ENCODE measurements around the gene PTPRR.

PTPRR gene

DNA sequence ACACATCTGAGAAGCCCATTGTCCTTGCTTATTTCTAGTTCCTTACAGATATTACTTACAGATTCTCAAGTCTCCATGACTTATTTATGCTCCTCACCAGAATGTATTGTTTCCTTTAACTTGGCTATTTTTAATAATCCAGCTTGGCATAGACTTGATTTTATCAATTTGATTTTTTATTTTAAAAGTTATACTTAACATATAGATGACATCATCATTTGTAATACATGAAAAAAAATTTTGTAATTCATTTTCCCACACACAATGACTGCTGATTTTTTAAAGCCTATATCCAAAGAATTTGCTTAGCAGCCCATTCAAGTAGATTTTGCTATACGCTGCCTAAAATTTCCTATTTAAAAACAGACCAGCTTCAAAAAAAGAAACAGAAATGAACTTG, 39.8 kb downstream of the PTPRR start:
- Histone ChIP-seq H3K27ac (ENCODE audit: low read depth, low read length) (no peak overlapping the region), H3K27me3 (ENCODE audit: control insufficient read depth in 1 of 2, insufficient read depth in 2 of 2, low read length in 2 of 2) (no peaks in the 10 kb centered on the region), H3K4me3 (ENCODE audit: low read depth in 1 of 2, low read length in 2 of 2) (no peak overlapping the region), H3K9ac (ENCODE audit: low read depth in 1 of 2, low read length in 2 of 2) (no peak overlapping the region), H3K36me3 (ENCODE audit: control insufficient read depth in 1 of 2, insufficient read depth in 2 of 2, low read length in 2 of 2) (no peaks in the 10 kb centered on the region), H3K4me1 (ENCODE audit: control insufficient read depth in 1 of 2, insufficient read depth in 2 of 2, low read length in 2 of 2) (no peaks in the 10 kb centered on the region), H3K9me3 (ENCODE audit: control insufficient read depth in 1 of 2, low read length in 2 of 2) (no peaks in the 10 kb centered on the region)

DNA sequence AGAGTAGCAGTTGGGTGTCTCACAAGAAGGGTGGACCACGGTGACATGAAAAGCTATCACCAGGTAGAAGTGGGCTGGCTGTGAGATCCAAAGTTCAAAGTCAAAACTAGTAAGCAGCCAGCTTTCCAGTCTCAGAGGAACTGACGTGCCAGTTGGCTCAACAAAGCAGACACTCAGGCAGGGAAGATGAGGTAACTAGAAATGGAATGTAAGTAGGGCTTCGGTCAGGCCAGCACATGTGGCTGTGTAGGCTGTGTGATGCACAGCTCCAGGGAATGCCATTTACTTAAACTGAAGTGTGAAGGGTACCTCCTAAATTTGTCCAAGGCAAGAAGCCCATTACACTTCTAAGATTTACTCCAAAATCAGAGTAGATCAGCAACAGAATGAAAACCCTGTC, 43.6 kb downstream of the PTPRR start:
- H3K27ac ChIP-seq (ENCODE audit: low read depth, low read length): no peak overlapping the region

DNA sequence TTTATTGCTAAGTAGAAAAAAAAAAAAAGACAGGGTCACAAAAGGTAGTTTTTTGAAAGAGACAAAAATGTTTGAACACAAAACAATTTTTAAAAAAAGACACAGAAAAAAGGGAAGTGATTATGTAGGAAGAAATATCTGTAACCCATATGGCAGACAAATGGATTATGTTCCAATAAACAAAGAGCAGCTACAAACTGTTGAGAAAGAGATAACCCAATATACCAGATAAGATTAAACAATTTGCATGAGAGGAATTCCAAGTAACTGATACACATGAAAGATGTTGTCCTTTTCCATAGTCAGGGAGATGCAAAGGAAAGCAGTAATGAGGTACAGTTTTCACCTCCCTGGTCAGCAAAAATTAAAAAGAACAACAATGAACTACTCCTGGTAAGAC, 44.9 kb downstream of the PTPRR start:
- Histone ChIP-seq H3K9me3 (ENCODE audit: control insufficient read depth in 1 of 2, low read length in 2 of 2) (no peaks in the 10 kb centered on the region), H3K9ac (ENCODE audit: low read depth in 1 of 2, low read length in 2 of 2) (no peak overlapping the region), H3K4me3 (ENCODE audit: low read depth in 1 of 2, low read length in 2 of 2) (no peak overlapping the region), H3K27me3 (ENCODE audit: control insufficient read depth in 1 of 2, insufficient read depth in 2 of 2, low read length in 2 of 2) (no peaks in the 10 kb centered on the region), H3K36me3 (ENCODE audit: control insufficient read depth in 1 of 2, insufficient read depth in 2 of 2, low read length in 2 of 2) (no peaks in the 10 kb centered on the region), H3K27ac (ENCODE audit: low read depth, low read length) (no peak overlapping the region), H3K4me1 (ENCODE audit: control insufficient read depth in 1 of 2, insufficient read depth in 2 of 2, low read length in 2 of 2) (no peaks in the 10 kb centered on the region)

More for the DNA sequence above, 43.6 kb downstream of the PTPRR start:
- H3K9me3 ChIP-seq (ENCODE audit: control insufficient read depth in 1 of 2, low read length in 2 of 2): no peaks in the 10 kb centered on the region
- no peaks in the 10 kb centered on the region for H3K4me1 ChIP-seq (ENCODE audit: control insufficient read depth in 1 of 2, insufficient read depth in 2 of 2, low read length in 2 of 2)
- H3K36me3 ChIP-seq (ENCODE audit: control insufficient read depth in 1 of 2, insufficient read depth in 2 of 2, low read length in 2 of 2): no peaks in the 10 kb centered on the region
- no peak overlapping the region for H3K9ac ChIP-seq (ENCODE audit: low read depth in 1 of 2, low read length in 2 of 2)
- no peak overlapping the region for H3K4me3 ChIP-seq (ENCODE audit: low read depth in 1 of 2, low read length in 2 of 2)
- H3K27me3 ChIP-seq (ENCODE audit: control insufficient read depth in 1 of 2, insufficient read depth in 2 of 2, low read length in 2 of 2): no peaks in the 10 kb centered on the region

DNA sequence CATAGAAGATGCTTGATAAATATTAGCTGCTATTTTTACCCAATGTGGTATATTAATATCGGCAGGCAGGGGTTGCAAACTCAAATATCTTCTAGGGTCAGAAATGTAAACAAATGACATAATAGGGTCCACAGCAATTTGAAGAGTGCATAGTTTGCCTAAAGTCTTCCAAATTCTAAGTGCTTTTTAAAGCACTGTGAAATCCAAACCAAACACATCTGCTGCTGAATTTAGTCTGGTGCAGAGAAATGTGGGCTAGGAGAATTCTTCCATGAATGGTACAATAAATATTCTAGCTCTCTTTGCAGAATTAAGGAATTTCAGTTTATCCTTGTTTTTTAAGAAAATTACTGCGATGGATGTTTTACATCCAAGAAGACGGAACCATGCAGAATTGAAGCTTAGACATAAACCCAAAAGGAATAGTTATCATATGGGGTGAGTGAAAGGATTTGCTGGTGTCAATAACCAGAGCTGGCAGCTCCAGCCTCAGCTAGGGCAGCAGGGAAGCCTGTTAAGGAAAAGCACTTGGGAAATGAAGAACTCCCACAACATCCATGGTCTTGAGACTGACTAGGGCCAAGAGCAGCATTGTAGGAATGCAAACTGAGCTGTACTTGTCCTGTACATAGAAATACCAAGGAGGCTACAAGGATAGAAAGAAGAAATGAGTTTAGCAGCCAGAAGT, 65.5 kb downstream of the PTPRR start:
- Histone ChIP-seq H3K4me3 (ENCODE audit: low read depth in 1 of 2, low read length in 2 of 2) (no peak overlapping the region), H3K9me3 (ENCODE audit: control insufficient read depth in 1 of 2, low read length in 2 of 2) (no peaks in the 10 kb centered on the region), H3K9ac (ENCODE audit: low read depth in 1 of 2, low read length in 2 of 2) (no peak overlapping the region), H3K4me1 (ENCODE audit: control insufficient read depth in 1 of 2, insufficient read depth in 2 of 2, low read length in 2 of 2) (no peaks in the 10 kb centered on the region), H3K27ac (ENCODE audit: low read depth, low read length) (no peak overlapping the region), H3K27me3 (ENCODE audit: control insufficient read depth in 1 of 2, insufficient read depth in 2 of 2, low read length in 2 of 2) (no peaks in the 10 kb centered on the region), H3K36me3 (ENCODE audit: control insufficient read depth in 1 of 2, insufficient read depth in 2 of 2, low read length in 2 of 2) (no peaks in the 10 kb centered on the region)

DNA sequence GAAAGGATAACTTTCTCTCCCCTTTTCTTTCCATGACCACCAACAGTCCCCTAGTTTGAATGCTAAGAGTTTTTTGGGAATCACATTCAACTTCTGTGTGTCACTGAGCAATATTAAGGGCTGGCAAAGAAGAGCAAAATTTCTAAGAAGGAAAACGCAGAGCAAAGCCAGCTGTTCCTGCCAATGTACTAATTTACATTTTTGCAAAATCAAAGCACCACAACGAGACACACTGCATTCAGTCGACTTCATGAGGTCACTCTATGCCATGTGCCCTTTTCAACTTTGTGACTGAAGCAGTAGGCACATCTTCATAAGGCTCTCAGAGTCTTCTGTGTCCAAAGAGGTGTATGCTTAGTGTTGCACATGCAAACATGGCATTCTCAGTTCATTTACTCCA, 66.4 kb downstream of the PTPRR start:
- H3K9me3 ChIP-seq (ENCODE audit: control insufficient read depth in 1 of 2, low read length in 2 of 2): no peaks in the 10 kb centered on the region
- H3K36me3 ChIP-seq (ENCODE audit: control insufficient read depth in 1 of 2, insufficient read depth in 2 of 2, low read length in 2 of 2): no peaks in the 10 kb centered on the region
- peaks cover 0 to 3% of the 10 kb centered on the region in 2 donors for H3K4me1 ChIP-seq (ENCODE audit: control insufficient read depth in 1 of 2, insufficient read depth in 2 of 2, low read length in 2 of 2)
- H3K4me3 ChIP-seq (ENCODE audit: low read depth in 1 of 2, low read length in 2 of 2): no peak overlapping the region
- no peak overlapping the region for H3K9ac ChIP-seq (ENCODE audit: low read depth in 1 of 2, low read length in 2 of 2)
- no peak overlapping the region for H3K27ac ChIP-seq (ENCODE audit: low read depth, low read length)
- H3K27me3 ChIP-seq (ENCODE audit: control insufficient read depth in 1 of 2, insufficient read depth in 2 of 2, low read length in 2 of 2): no peaks in the 10 kb centered on the region

DNA sequence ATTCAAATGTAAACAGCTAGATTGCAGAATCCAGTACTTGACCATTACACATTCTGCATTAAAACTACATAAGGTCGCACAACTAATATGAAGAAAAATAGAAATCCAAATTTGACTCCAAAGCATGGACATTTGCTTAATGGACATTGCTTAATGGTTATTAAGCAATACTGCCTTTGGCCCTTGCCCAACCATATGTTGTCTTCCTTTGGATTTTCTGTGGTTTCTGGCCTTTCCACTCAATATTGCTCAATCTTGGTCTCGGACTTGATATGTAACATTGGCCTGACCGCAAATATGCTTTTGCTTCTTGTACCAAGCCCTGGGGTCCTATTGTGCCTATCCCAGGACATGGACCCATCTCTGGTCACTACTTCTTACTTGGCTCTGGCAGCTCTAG, 67.2 kb downstream of the PTPRR start:
- no peaks in the 10 kb centered on the region for H3K27me3 ChIP-seq (ENCODE audit: control insufficient read depth in 1 of 2, insufficient read depth in 2 of 2, low read length in 2 of 2)
- H3K9ac ChIP-seq (ENCODE audit: low read depth in 1 of 2, low read length in 2 of 2): no peak overlapping the region
- H3K36me3 ChIP-seq (ENCODE audit: control insufficient read depth in 1 of 2, insufficient read depth in 2 of 2, low read length in 2 of 2): no peaks in the 10 kb centered on the region
- H3K27ac ChIP-seq (ENCODE audit: low read depth, low read length): no peak overlapping the region
- peaks cover 0 to 4% of the 10 kb centered on the region in 2 donors for H3K4me1 ChIP-seq (ENCODE audit: control insufficient read depth in 1 of 2, insufficient read depth in 2 of 2, low read length in 2 of 2)
- no peak overlapping the region for H3K4me3 ChIP-seq (ENCODE audit: low read depth in 1 of 2, low read length in 2 of 2)
- H3K9me3 ChIP-seq (ENCODE audit: control insufficient read depth in 1 of 2, low read length in 2 of 2): no peaks in the 10 kb centered on the region

DNA sequence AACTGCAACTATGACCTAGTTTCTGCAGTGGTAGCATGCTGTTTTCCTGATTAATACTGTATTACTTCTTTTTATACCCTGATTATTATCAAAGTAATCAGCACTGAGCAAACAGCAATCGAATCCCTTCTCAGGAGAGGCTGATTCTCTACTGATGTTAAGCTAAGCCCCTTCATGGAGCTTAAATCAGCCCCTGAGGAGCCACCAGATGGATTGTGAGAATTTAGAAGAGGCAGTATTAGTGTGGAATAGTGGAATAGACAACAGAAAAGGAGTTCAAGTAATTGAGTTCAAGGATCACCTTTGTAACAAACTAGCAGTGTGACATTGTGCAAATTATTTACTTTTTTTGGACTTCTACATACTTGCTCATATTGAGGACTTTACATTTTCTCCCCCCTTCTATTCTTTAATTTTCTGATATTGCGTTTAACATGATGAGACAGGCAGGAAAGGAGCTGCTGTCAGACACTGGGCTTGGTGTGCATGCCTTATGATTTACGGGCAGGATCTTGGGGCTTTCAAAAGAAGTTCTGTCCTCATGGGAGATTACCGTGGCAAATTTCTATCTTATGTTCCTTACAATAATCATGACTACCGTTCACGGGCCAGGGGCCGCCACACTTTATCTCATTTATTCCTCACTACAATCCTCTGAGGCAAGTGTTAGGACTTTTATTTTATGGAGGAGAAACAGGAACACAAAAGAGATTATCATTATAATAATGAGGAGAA, 68.0 kb downstream of the PTPRR start:
- H3K9ac ChIP-seq (ENCODE audit: low read depth in 1 of 2, low read length in 2 of 2): no peak overlapping the region
- no peaks in the 10 kb centered on the region for H3K36me3 ChIP-seq (ENCODE audit: control insufficient read depth in 1 of 2, insufficient read depth in 2 of 2, low read length in 2 of 2)
- peaks cover 0 to 4% of the 10 kb centered on the region in 2 donors for H3K4me1 ChIP-seq (ENCODE audit: control insufficient read depth in 1 of 2, insufficient read depth in 2 of 2, low read length in 2 of 2)
- H3K27me3 ChIP-seq (ENCODE audit: control insufficient read depth in 1 of 2, insufficient read depth in 2 of 2, low read length in 2 of 2): no peaks in the 10 kb centered on the region
- no peak overlapping the region for H3K27ac ChIP-seq (ENCODE audit: low read depth, low read length)
- no peaks in the 10 kb centered on the region for H3K9me3 ChIP-seq (ENCODE audit: control insufficient read depth in 1 of 2, low read length in 2 of 2)
- H3K4me3 ChIP-seq (ENCODE audit: low read depth in 1 of 2, low read length in 2 of 2): no peak overlapping the region

DNA sequence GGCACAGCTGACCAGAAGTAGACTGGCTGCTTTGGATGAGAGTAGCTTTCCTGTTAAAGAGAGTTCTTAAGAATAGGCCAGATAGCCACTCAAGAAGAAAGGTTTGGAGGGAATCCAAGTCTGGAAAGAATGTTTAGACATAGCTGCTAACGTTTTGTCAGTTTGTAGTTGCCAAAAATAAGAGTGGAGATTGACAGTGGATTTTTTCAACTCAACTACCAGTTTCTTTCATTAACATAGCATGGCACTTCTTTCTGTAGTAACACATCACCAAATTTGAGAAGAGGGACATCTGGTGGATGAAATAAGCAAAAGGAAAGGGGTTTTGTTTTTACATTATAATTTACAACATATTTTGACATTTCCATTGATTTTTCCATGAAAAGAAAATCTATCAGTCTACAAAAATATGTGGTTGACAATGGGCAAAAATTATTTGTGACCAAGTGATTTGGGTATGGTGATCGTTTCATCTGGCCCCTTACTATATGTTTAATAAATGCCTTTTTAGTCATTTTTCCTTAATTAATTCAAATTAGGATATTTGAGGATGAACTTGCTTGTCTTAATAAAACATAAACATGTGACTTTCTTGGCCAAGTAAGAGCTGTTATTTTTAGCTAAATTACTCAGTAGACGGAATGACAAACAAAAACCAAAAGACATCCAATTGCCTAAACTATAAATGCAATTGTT, 71.1 kb downstream of the PTPRR start:
- no peaks in the 10 kb centered on the region for H3K9me3 ChIP-seq (ENCODE audit: control insufficient read depth in 1 of 2, low read length in 2 of 2)
- no peak overlapping the region for H3K9ac ChIP-seq (ENCODE audit: low read depth in 1 of 2, low read length in 2 of 2)
- no peak overlapping the region for H3K27ac ChIP-seq (ENCODE audit: low read depth, low read length)
- H3K27me3 ChIP-seq (ENCODE audit: control insufficient read depth in 1 of 2, insufficient read depth in 2 of 2, low read length in 2 of 2): no peaks in the 10 kb centered on the region
- H3K36me3 ChIP-seq (ENCODE audit: control insufficient read depth in 1 of 2, insufficient read depth in 2 of 2, low read length in 2 of 2): no peaks in the 10 kb centered on the region
- peaks cover 0 to 4% of the 10 kb centered on the region in 2 donors for H3K4me1 ChIP-seq (ENCODE audit: control insufficient read depth in 1 of 2, insufficient read depth in 2 of 2, low read length in 2 of 2)
- H3K4me3 ChIP-seq (ENCODE audit: low read depth in 1 of 2, low read length in 2 of 2): no peak overlapping the region

DNA sequence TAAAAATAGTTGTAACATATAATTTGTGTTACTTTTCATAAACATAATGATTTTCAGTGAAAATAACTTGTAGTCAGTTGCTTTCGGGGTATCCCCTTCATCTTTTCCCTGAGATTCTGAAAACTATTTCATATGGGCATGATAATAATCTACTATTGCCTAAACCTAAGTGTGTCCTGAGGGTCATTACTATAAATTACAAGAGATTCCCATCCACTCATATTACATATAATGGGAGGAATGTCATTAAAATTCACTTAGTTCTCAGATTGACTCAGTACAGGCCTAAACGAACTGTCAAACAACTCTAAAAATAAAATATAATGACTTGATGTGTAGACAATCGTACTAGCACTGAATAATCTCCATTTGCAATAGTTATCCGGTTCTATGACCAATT, 72.7 kb downstream of the PTPRR start:
- H3K4me3 ChIP-seq (ENCODE audit: low read depth in 1 of 2, low read length in 2 of 2): no peak overlapping the region
- H3K9me3 ChIP-seq (ENCODE audit: control insufficient read depth in 1 of 2, low read length in 2 of 2): no peaks in the 10 kb centered on the region
- no peaks in the 10 kb centered on the region for H3K36me3 ChIP-seq (ENCODE audit: control insufficient read depth in 1 of 2, insufficient read depth in 2 of 2, low read length in 2 of 2)
- no peak overlapping the region for H3K9ac ChIP-seq (ENCODE audit: low read depth in 1 of 2, low read length in 2 of 2)
- H3K4me1 ChIP-seq (ENCODE audit: control insufficient read depth in 1 of 2, insufficient read depth in 2 of 2, low read length in 2 of 2): peaks cover 0 to 4% of the 10 kb centered on the region in 2 donors
- no peaks in the 10 kb centered on the region for H3K27me3 ChIP-seq (ENCODE audit: control insufficient read depth in 1 of 2, insufficient read depth in 2 of 2, low read length in 2 of 2)
- no peak overlapping the region for H3K27ac ChIP-seq (ENCODE audit: low read depth, low read length)

DNA sequence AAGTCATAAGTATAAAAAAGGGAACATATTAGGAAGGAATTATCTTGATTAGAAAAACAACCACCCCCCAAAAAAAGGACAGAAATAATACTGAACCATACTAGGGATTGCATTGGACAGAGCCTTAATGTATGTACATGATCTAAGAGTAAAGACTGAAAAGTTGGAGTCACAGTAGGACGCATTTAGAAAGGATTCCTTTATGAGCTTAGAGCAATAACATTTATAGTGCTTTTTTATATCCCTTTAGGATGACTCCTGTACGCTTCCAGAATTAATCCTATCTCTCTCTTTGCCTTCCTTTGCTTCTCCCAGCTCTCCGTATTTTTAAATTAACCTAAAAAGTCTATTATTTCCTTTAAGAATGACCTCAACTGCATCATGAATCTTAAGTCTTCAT, 75.3 kb downstream of the PTPRR start:
- H3K4me1 ChIP-seq (ENCODE audit: control insufficient read depth in 1 of 2, insufficient read depth in 2 of 2, low read length in 2 of 2): peaks cover 0 to 4% of the 10 kb centered on the region in 2 donors

More for the DNA sequence above, 75.3 kb downstream of the PTPRR start:
- Histone ChIP-seq H3K4me3 (ENCODE audit: low read depth in 1 of 2, low read length in 2 of 2) (no peak overlapping the region), H3K9ac (ENCODE audit: low read depth in 1 of 2, low read length in 2 of 2) (no peak overlapping the region), H3K9me3 (ENCODE audit: control insufficient read depth in 1 of 2, low read length in 2 of 2) (no peaks in the 10 kb centered on the region), H3K27ac (ENCODE audit: low read depth, low read length) (no peak overlapping the region), H3K27me3 (ENCODE audit: control insufficient read depth in 1 of 2, insufficient read depth in 2 of 2, low read length in 2 of 2) (no peaks in the 10 kb centered on the region), H3K36me3 (ENCODE audit: control insufficient read depth in 1 of 2, insufficient read depth in 2 of 2, low read length in 2 of 2) (no peaks in the 10 kb centered on the region)
